LHCN-M2 (cell line): Measurements from ENCODE around the gene OSBPL2. TPM values are rescaled to one million over a fixed set of nuclear protein-coding genes. Genes with fewer than 3 reads are reported as not detected.

ENCODE experiments used
- DNase-seq: peaks from one replicate; pipeline ENCODE4 v3.0.0-alpha.2; 2012; ENCODE audit warnings: low read depth
- total RNA-seq: library from RNA; depleted of rRNA; stranded (reverse); fragments of >200 nt; gene quantifications from 2 replicates; pipeline ENCODE4 v1.2.3, GENCODE V29; 2014

Gene OSBPL2
- total RNA-seq, 1 experiment from 2014 or later = 12.7 TPM

DNA sequence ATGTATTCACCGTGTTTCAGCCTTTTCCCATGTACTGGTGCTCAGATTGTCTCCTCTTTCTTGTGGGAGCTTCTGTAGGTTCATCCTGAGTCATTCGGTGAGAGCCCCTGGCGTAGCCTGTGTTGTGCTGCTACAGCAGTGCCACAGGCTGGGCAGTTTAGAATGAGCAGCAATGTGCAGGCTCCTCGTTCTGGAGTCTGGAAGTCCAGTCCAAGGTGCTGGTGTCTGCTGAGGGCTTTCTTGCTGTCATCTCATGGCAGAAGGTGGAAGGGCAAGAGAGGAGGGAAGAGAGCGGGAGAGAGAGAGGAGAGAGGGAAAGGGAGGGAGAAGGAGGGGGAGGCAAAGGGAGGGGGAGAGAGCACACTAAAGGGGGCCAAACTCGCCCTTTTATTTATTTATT is 15.1 kb downstream of the OSBPL2 start:
- no peak for DNase-seq

DNA sequence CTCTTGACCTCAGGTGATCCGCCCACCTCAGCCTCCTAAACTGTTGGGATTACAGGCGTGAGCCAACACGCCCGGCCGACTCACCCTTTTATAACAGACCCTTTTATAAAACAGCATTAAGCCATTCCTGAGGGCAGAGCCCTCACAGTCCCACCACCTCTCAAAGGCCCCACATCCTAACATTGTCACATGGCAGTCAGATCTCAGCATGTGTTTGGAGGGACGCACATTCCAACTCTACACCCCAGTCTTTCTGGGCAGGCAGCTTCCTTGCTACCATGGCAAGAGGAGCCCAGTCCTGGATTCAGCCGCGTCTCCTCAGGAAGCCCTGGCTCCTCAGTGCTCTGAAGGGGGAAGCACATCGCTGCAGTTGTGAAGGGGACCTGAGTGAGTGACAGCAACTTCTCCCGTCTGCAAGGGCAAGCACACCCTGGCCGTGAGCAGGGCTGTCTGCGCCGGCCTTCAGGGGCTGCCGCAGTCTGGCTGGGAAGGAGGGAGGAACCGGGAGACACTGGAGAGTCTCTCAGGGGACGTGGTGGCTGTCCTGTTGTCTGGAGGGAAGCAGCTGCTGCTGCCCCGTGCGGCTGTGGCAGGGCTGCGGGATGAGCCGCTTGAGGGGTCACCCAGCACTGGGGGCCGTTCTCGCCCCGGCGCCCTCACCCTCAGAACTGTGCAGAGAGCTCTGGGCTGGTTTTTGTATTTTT is 15.9 kb downstream of the OSBPL2 start:
- no peak for DNase-seq

GRCh38 chr20:62255976-62256375 is 17.7 kb downstream of the OSBPL2 start:
- DNase-seq = no peak

DNA sequence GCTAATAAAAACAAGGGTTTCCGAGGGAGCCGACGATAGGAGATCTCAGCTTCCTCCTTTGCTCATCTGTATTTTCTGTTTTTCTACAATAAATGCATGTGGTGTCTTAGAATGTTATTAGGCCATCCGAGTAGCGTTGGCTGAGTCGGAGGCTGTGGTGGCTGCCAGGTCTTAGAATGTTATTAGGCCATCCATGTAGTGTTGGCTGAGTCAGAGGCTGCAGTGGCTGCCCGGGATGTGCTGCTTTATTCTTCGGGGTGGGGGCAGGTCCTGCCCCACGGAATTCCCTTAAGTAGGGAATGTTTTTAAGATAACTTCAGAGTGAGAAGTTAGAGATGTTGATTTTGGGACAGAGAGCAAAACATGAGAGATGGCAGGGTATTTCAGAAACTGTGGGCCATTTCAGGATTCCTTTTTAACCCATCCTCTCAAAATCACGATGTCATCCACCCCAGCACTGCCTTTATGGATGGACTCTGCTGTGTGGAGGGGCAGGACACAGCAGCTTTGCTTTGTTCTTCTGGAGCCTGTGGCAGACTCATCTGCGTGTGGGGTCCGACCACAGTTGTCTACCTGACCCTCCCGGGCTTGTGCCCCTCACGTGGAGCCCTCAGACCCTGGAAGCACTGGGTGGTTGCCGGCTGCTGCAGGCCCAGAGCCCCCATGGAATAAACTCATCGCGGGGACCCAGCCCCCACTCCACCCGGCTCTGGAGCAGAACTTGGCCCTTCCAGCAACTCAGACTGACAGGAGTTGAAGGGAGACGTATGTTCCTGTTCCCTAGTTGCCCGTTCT is 20.4 kb downstream of the OSBPL2 start:
- DNase-seq = peak; percentile 50

DNA sequence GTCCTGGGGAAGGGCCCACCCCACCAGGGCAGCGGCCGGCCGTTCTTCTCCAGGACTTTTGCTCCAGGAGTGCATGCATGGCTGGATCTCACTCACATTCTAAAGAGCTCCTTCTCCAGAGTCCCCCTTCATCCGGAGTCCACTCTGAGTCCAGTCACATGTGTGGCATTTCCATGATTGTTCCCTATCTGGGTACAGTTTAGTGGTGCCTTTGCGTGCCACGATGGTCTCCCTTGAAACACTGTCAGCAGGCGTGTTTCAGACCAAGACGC is 20.9 kb downstream of the OSBPL2 start:
- DNase-seq = no peak

DNA sequence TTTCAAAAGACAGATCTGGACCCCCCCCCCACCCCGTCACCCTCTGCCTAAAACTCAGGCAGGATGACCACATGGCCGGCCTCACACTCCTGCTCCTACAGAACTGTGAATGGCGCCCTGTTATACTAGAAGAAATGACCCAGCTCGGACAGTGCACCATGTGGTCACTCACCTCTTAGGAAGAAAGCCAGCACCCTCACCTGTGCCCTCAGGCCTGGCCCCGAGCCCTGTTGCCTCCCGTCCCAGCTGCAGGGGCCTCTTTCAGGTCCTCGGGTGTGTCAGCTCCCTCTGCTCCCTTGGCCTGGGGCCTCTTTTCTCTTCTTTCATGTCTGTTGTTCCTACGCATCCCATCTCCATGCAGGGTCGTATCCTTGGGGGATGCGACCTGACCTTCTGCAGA is 23.7 kb downstream of the OSBPL2 start:
- no peak for DNase-seq

GRCh38 chr20:62263396-62263795 is 25.1 kb downstream of the OSBPL2 start:
- DNase-seq = no peak

DNA sequence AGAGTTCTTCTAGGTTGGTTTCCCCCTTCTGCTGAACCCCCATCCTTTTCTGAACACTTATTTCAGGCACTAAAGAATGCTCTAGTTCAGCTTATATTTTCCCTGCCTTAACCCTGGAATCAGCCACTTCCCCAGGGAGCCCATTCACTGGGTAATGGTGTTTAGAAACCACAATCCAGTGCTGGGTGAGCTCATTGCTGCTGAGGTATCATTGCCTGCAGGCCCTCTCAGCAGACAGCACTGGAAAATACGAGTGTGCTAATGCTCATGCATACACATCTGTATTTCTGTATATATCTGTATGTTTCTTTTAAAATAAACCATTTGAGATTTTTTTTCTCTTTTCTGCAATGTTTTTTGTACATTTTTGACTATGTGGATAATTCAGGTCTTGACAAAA is 27.0 kb downstream of the OSBPL2 start:
- DNase-seq = peak; percentile 19

DNA sequence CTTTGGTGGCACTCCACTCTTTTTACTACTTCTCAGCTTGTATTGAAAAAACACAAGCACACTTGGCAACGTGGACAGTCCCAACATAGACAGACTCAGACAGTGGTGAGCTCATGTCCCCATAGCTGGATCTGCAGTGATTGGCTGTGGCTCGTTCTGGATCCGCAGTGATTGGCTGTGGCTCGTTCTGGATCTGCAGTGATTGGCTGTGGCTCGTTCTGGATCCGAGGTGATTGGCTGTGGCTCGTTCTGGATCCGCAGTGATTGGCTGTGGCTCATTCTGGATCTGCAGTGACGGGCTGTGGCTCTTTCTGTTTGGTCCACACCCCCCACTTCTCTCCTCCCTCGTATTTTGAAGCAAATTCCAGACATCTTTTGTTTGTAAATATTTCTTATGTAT is 28.0 kb downstream of the OSBPL2 start:
- no peak for DNase-seq

DNA sequence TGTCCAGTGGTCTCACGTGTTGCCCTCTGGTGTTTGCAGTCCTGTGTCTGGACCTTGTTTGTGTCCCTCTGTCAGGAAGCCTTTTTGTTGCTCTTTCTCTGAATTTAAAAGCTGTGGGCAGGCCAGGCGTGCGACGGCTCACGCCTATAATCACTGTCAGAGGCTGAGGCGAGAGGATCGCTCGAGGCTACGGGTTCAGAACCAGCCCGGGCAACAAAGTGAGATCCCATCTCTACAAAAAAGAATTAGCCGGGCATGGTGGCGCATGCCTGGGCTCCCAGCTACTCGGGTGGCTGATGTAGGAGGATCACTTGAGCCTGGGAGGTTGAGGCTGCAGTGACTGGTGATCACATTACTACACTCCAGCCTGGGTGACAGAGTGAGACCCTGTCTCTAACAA is 28.5 kb downstream of the OSBPL2 start:
- DNase-seq = no peak

- no peak for DNase-seq
Measured at GRCh38 chr20:62267543-62267942, 29.2 kb downstream of the OSBPL2 start.

GRCh38 chr20:62268228-62268900 is 30.0 kb downstream of the OSBPL2 start:
- no peak for DNase-seq

- no peak for DNase-seq
Measured at GRCh38 chr20:62269378-62269777, 31.1 kb downstream of the OSBPL2 start.

DNA sequence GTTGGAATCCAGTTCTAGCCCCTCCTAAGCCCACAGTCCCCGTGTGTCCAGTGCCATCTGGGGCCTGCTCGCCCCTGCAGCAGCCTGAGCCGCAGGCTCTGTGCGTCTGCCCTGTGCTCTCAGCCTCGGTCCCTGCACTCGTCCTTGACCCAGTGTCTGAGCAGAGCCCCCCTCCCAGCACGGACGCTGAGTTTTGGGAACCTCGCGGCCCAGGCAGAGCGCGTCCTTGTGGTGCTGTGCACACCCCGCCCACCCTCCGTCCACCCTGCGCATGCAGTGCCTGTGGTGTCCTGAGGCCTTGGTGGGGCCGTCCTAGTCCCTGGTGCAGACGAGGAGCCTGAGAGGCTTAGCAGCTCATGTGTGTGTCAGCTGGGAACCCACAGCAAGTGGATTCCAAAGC is 31.6 kb downstream of the OSBPL2 start:
- DNase-seq = no peak

DNA sequence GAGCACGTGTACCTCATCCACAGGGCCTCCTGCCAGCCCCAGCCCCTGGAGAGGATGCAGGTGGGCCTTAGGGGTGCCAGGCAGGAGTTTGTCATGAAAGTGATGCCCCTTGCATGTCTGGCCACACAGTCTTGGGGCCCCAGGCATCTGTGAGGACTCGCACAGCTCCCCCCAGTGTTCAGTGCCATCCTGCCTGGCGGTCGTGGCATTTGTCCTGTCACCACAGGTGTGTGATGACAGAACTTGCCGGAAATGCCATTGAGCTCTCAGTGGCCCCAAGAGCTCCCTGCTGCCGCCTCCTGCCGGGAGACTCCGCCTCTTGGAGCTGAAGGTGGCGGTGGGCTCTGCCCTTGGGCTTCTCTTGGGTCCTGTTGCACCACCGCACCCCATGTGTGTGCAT is 33.9 kb downstream of the OSBPL2 start:
- no peak for DNase-seq

DNA sequence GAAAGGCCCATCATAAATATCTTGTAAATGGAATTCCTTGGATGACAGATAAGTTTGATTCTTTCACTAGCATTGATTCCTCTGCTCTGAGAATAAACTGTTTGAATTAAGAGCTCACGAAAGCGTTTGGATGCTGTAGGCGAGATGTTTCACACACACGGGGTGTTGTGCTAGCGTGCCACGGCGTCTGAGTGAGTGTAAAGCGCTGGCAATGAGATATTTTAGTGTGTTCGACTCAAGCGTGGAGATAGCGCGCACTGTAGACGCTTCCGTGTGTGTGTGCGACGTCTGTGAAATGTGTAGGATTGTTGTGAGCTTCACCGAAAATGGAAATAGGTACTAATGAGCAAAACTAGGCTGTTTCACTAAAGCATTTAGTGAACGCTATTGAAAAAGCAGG is 35.1 kb downstream of the OSBPL2 start:
- no peak for DNase-seq

DNA sequence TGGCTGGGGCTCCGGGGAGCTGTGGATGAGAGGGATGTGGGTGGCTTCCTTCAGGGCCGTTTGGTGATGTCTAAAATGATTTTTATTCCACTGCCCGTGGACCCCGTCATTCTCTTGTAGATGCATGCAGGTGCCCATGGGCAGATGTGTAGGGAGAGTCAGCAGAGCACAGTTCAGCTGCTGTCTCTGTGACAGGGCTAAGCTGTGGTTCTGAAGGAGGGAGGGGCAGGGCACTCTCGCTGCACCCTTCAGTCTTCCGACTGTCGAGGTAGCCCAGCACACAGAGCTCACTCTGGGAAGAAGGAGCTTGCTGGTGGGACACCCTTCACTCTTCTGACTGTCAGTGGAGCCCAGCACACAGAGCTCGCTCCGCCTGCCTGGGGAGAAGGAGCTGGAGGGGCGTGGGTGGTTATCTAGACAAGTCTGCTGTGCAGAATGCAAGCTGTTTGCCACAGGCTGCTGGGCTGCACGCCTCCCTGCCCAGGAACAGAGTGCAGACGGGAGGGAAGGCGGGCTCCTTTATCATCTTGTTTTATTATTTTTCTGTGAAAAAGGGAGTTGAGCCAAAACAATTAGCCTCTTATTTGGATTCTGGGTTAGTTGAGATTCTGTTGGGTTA is 36.1 kb downstream of the OSBPL2 start:
- no peak for DNase-seq

GRCh38 chr20:62275219-62275618 is 36.9 kb downstream of the OSBPL2 start:
- no peak for DNase-seq

DNA sequence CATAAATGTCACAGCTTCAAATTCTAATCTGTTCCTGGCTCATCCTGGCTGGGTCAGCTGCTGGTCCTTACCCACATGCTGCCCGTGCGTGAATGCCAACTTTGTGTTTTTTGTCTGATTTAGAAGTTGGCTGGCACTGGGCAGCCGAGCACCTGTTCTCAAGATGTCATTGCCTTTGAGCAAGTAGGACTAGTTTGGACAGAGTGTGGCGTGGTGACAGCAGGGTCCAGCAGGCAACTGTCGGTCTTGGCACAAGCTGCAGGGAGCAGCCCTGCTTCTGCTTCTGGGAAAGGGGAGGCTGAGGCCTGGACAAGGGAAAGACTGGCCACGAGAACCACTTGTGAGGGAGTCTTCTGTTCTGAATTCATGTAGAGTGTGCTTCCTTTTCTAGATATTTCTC is 38.1 kb downstream of the OSBPL2 start:
- DNase-seq = peak; percentile 24

- no peak for DNase-seq
Measured at GRCh38 chr20:62277253-62277652, 38.9 kb downstream of the OSBPL2 start.

- DNase-seq = no peak
Measured at GRCh38 chr20:62280303-62280702, 42.0 kb downstream of the OSBPL2 start.

GRCh38 chr20:62281161-62281933 is 43.0 kb downstream of the OSBPL2 start:
- DNase-seq = no peak
